Activated gamma-delta T cell treated with anti-CD3 and anti-CD28 coated beads, Interleukin-2, amount 50 U/mL, for 16 hours (primary cell): Measurements from ENCODE around the gene CHAT.

Experiments used
- DNase-seq: peaks from one replicate; pipeline ENCODE4 v3.0.0-alpha.2; 2020; ENCODE audit warnings: low read depth

Gene CHAT

GRCh38 chr10:49613882-49614241 is at the start of gene CHAT:
TSS of gene CHAT (plus strand) at chr10:49614037. CDS start at chr10:49614190, 153 bp downstream.
- DNase-seq, result no peak

- no peak for DNase-seq
Measured at GRCh38 chr10:49564461-49565009, 49.3 kb upstream of the CHAT start.

DNA sequence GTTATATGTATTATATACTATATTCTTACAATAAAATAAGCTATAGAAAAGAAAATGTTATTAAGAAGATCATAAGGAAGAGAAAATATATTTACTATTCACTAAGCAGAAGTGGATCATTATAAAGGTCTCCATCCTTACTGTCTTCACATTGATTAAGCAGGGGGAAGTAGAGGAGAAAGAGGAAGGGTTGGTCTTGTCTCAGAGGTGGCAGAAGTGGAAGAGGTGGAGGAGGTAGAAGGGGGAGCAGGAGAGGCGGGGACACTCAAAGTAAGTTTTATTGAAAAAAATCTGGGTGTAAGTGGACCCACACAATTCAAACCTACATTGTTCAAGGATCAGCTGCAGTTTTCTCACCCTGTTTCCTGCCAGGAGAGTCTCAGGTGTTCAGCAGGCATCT is 46.0 kb upstream of the CHAT start:
- DNase-seq, result no peak

DNA sequence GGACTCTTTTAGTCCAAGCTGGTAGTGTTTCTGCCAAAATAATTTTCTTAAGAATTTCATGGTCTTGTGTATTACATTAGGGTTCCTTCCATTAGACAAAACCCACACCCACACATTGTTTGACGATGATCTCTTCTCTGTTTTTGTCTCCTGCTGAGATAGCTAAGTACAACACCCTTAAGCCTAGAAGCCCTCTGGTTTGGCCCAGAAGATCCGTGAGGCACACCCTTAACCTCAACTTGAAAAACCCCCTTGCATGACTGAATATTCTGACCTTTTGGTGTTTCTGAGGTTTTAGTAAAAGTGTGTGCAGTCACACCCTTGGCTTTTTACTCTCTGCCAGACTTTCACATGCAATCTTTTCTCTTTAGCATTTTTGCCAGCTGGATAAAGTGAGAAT is 45.6 kb upstream of the CHAT start:
- DNase-seq, result no peak

DNA sequence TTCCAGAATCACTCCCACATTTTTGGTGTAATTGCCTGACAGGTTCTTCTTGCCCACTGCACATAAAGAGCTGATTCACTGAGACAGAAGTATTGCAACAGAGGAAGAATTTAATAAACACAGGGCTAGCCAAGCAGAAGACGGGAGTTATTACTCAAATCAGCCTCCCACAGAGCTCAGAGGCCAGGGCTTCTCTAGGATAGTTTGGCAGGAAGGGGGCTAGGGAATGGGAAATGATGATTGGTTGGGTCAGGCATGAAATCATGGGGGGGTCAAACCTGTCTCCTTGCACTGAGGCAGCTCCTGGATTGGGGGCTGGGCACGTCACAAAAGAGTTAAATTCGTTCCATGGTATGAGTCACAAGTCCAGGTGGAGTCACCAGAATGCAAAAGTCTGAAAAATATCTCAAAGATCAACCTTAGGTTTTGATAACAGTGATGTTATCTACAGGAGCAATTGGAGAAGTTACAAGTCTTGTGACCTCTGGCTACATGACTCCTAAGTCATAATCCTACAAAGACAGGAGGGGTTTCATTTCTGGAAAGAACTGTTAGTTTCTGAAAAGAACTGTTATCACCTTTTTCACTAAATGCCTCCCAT is 44.7 kb upstream of the CHAT start:
- DNase-seq, result no peak

- DNase-seq, result no peak
Measured at GRCh38 chr10:49571388-49571787, 42.4 kb upstream of the CHAT start.

DNA sequence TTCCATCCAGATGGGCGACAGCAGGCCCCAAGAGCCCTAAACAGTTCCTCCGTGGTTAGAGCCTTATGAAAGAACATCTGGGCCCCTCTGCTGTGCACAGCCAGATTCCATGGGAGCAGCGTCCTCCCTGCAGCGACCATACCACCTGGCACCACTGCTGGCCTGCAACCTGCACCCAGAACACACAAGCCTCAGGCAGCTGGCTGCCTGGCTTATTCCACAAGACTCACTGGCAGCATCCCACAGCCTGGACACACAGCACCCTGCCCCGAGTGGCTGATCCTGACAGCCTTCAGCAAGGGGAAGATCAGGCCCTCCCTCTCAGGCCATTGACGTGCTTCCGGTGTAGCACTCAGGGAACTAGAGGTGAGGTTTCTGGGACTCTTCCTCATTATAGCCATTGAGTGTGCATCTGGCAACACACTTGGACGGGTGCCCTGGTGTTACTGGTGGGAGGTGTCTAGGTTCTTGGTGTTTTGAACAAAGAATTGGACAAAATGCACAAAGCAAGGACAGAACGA is 41.2 kb upstream of the CHAT start:
- no peak for DNase-seq

DNA sequence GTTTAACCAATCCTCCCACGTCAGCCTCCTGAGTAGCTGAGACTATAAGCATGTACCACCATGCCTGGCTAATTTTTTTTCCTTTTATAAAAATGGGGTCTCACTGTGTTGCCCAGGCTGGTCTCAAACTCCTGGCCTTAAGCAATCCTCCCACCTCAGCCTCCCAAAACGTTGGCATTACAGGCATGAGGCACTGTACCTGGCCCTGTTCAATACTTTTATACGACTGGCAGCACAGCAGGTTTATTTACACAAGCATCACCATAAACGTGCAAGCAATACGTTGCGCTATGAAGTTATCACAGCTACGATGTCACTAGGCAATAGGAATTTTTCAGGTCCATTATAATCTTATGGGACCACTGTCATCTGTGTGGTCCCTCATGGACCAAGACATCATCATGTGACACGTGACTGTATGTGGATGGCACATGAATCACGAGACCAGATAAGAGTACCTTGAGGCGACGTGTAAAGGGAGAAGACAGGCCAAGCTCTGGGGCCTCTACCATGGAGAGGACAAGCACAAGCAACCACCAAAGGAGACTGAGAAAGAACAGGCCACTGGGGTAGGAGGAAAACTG is 38.3 kb upstream of the CHAT start:
- DNase-seq, result no peak

GRCh38 chr10:49577182-49577925 is 36.5 kb upstream of the CHAT start:
- DNase-seq, result no peak

DNA sequence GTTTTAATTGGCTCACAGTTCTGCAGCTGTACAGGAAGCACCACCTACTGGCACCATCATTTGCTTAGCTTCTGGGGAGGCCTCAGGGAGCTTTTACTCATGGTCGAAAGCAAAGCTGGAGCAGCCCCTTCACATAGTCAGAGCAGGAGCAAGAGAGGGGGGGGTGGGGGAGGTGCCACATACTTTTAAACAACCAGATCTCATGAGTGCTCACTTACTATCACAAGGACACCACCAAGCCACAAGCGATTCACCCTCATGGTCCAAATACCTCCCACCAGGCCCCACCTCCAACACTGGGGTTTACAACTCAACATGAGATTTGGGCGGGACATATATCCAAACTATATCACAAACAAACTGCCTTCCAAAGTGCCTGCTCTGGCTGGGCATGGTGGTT is 35.4 kb upstream of the CHAT start:
- no peak for DNase-seq

GRCh38 chr10:49579621-49580020 is 34.2 kb upstream of the CHAT start:
- no peak for DNase-seq

GRCh38 chr10:49585387-49585786 is 28.4 kb upstream of the CHAT start:
- no peak for DNase-seq

DNA sequence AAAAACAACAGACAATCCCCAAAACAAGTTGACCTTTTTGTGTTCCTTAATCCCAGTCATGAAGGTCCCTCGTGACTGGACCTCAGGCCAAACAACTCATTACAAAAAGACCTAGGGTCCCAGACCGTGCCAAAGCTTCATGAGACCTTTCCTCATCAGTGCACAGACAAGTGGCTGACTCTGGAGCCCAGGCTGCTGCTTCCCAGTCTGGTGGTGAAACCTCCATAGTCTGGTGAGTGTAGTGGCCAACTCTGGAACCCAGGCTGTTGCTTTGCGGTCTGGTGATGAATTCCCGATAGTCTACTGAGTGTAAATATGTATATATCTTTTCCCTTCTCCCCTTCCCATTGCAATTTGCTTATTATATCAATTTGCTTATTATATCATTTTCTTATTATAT is 25.9 kb upstream of the CHAT start:
- no peak for DNase-seq

- peak; percentile 33 for DNase-seq
Measured at GRCh38 chr10:49592726-49593563, 20.9 kb upstream of the CHAT start.

GRCh38 chr10:49593564-49593875 is 20.3 kb upstream of the CHAT start:
- no peak for DNase-seq

GRCh38 chr10:49593998-49594397 is 19.8 kb upstream of the CHAT start:
- no peak for DNase-seq

GRCh38 chr10:49594594-49594993 is 19.2 kb upstream of the CHAT start:
- DNase-seq, result no peak

- DNase-seq, result no peak
Measured at GRCh38 chr10:49595003-49595712, 18.7 kb upstream of the CHAT start.

GRCh38 chr10:49595713-49596492 is 17.9 kb upstream of the CHAT start:
- DNase-seq, result no peak

- no peak for DNase-seq
Measured at GRCh38 chr10:49596493-49596809, 17.4 kb upstream of the CHAT start.

DNA sequence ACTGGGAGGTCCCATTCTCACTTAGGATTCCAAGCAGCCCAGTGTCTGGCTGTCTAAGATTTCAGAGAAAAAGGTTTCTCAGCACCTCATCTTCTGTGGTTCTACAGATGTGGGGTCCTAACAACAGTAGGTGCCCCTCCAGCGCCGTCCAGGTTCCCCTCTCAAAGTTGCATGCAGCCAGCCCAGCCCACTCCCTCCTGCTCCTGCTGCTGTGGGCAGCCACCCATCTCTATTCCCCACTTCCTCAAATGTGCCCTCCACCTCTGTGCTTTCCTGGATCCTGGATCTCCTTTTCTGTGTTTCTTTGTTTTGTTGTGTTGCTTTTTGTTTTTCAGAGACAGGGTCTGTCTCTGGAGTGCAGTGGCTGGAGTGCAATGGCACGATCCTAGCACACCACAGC is 17.0 kb upstream of the CHAT start:
- DNase-seq, result no peak
